ENCODE measurements around the gene ANXA1.
A peak's percentile ranks its signal among the peaks of the same experiment; 100 is the strongest.

Gene ANXA1, protein sequence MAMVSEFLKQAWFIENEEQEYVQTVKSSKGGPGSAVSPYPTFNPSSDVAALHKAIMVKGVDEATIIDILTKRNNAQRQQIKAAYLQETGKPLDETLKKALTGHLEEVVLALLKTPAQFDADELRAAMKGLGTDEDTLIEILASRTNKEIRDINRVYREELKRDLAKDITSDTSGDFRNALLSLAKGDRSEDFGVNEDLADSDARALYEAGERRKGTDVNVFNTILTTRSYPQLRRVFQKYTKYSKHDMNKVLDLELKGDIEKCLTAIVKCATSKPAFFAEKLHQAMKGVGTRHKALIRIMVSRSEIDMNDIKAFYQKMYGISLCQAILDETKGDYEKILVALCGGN

DNA sequence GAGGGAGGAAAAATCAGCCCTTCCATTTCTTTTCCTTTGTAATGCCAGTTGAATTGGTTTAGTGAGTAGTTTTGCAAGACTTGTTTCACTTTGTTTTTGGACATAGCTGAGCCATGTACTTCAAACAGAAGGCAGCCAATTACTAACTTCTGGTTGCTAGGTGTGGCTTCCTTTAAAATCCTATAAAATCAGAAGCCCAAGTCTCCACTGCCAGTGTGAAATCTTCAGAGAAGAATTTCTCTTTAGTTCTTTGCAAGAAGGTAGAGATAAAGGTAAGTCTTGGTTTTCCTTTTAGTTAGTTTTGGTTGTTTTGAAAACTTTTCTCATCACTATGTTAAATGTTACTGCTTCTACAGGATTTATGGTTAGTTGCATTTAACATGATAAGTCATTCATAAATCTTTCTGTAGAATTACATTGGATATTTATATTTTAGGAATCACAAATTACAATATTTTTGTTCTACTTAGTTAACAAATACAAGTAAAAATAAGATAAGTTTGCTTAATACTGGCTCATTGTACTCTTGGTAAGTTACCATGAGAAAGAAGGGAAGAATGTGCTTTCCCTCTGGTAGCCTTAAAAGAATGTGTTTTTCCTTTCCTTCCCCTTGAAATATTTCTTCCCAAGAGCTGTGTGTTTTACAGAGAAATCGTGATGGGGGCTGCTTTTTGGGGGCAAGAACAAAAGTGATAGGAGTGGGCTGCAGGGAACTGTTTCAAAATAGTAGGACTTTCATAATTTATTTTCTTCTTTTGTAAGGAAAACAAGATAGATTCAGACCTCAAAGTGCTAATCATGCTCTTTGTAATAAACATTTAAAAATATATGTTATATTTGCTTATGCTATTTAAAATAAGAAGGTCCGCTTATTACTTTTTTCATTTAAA lies at the start of gene ANXA1:
Gene ANXA1 (plus strand): TSS at position 213 of the 890 bp plus-strand sequence. CDS start 6,671 bp downstream, outside the sequence.
- DNase-seq (ENCODE audit: low read depth in 2 of 2) = no peak

DNA sequence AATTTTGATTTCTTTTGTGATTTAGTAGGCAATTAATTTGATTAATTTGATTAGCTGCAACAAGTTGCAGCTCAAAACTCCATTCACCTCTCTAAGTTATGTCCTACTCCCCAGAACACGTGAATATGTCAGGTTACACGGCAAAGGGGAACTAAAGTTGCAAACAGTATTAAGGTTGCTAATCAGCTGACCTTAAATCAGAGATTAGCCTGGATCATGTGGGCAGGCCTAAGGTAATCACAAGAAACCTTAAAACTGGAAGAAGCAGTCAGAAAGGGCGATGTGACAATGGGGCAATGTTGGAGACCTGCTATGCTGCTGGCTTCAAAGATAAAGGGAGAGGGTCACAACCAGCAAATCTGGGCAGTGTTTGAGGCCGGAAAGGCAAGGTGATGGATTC lies 47.3 kb upstream of the ANXA1 start:
- DNase-seq (ENCODE audit: low read depth in 2 of 2) = no peak

DNA sequence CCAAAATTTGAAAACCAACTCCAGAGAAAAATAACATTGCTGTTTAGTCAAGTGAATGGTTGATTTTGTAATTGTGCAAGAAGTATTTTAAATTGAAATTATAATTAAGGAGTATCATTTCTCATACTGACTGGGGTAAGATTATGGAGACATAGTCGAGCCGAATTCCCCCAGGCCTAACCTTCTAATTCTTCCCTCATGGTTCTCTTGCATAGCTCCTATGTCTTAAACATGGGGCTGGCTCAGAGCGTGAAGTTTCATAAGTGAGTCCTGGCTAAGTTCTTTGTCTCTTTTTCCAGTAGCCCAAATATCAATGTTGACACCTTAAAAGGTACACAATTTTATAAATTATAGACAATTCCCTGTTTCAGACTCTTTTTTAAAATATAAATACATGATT lies 46.7 kb upstream of the ANXA1 start:
- no peak for DNase-seq (ENCODE audit: low read depth in 2 of 2)

DNA sequence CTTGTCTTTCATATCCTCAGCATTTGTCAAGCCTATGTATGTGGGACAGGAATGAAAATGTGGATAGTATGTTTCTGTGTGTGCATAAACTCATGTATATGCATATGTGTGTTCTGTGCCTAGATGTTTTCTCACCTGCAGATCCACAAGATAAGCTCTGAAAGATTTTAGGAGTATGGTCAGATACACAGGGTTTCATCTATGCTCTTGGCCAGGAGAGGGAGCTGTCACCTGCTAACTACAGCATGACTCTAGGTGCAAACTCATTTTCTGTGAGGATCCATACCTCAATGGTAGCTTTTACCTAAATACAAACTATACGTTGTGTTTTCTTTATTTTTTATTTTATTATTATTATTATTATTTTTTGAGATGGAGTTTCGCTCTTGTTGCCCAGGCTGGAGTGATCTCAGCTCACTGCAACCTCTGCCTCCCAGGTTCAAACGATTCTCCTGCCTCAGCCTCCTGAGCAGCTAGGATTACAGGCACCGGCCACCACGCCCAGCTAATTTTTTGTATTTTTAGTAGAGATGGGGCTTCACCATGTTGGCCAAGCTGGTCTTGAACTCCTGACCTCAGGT lies 44.1 kb upstream of the ANXA1 start:
- peak; percentile 20 to 57 for DNase-seq (ENCODE audit: low read depth in 2 of 2)

DNA sequence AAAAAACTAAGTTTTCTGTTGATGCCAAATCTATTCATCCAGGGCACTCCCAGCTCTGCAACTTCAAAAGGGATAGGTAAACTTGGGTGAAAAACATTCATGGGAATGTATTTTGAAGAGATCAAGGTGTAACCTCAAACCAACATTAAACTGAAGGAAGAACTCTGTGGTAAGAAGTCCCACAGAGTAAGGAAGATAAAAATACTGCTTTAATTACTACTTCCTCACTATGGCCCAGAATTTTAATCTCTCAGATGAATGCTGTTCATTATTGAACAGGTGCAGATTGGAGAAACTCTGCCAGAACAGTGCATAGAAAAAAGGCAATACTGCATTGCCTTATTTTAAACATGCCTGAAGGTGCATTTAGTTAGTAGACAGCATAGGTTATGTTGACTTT lies 37.6 kb upstream of the ANXA1 start:
- no peak for DNase-seq (ENCODE audit: low read depth in 2 of 2)

DNA sequence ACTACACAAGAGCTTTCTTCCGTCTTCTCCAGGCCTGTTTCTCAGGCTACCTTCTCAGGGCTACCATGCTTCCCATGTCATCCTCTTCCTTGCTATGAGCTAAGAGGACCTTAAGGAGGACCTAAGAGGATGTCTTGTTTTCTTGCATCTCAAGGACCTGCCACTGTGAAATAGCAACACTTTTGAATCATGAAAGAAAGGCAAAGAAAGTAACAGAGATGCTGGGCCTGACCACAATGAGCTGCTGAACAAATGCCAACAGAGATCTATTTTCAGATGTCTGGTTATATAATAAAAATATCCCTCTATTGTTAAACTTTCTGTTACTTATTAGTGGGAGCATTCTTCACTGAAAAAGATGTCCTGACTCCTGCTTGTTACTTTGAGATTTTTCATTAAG lies 36.7 kb upstream of the ANXA1 start:
- DNase-seq (ENCODE audit: low read depth in 2 of 2) = no peak

DNA sequence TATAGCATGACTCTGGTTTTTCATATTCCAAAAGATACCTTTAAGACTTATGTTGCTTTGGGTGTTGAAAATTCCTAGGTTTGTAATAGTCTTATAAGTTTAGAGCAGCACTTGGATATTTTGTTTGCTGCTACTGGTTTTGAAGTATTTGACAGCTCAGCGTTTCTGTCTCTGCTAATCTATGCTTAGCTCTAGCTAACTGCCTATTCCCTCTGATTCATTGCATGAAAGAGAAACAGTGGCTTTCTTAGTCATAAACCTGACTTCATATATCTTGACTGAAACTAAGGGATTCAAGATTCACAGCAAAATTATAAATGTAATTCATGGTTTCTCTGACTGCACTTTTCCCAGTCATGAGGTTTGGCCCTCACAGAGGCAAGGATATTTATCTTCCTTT lies 35.6 kb upstream of the ANXA1 start:
- DNase-seq (ENCODE audit: low read depth in 2 of 2) = no peak

DNA sequence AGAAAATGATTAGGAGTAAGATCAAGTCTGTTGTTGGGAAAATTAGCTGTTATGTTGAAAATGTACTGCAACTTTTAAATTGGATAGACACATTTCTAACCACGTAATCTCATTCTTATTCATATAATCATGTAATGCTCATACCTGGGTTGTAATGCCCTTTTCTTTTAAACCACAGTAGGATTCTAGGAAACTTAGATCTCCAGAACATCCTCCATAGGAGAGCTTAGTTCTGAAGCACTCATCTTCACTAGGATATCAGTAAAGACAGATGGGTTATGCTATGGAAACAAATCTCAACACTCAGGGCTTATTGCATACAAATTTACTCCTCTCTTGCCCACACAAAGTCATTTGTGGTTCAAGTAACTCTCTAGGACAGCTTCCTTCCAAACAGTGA lies 34.8 kb upstream of the ANXA1 start:
- DNase-seq (ENCODE audit: low read depth in 2 of 2) = no peak

DNA sequence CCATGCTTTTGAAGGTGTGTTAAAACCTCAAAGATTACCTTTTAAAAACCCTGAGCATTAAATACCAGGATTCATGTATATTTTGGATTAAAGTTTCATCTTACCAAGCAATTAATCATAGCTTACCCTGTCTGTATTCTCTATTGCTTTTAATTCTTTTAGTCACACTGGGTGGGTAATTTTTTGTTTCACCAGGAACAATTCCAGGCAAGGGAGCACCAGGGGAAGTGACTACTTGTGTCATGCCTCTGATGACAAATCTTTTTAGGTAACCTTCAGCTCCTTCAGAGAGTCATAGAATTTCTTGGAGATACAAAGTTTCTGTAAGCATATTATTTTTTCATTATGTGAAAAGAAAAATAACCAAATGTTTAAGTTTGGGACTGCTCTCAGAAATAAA lies 33.4 kb upstream of the ANXA1 start:
- DNase-seq (ENCODE audit: low read depth in 2 of 2) = no peak

DNA sequence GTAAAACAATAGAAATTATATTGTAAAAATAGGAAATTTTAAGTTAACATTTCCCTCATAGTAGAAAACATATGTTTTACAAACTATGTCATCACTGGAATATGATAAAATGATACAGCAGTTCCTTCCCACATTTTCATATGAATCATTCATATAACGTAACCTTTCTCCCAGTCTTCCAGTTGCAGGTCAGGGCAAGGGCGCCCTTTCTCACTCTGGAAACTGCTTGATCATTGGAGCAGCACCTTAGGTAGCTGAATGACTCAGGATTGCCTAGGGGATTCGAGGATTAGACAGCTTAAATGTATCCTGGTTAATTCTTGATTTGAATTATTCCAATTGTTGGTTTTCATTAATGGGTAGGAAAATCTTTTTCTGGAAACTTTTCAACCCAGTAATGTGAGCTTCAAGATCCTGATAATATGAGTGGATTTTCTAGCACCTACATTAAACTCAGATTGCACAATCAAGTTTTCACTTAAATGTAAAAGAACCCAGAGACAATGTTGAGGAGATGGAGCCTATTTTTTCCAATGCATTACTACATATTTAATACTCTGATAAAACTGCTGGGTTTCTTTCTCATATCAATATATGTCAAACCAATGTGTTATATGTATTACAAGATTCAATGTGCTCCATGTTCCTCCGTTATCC lies 32.6 kb upstream of the ANXA1 start:
- no peak for DNase-seq (ENCODE audit: low read depth in 2 of 2)

DNA sequence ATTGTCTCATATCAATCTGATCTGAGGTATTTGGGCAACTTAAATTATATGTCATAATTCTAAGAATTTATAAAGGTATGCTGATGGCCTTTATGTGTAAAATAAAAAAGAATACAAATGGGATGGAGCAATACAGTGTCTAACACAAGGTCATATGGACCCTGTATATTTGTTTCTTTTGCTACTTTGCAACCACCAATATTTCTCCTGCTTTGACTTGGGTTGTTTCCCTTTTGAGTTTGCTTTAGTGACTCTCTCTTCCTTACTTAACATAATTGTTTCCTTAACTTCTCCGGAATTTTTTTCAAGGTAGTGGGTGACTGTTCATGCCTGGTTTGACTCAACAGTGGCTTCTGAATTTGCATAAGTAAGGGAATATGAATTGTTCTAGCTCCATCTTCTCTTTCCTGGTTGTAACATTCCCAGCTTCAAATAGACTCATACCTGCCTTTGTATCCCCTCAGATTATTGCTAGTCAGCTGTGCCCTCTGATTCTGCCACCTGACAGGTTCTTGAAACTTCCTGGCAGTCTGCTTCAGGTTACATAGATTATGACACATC lies 30.2 kb upstream of the ANXA1 start:
- DNase-seq (ENCODE audit: low read depth in 2 of 2) = no peak

DNA sequence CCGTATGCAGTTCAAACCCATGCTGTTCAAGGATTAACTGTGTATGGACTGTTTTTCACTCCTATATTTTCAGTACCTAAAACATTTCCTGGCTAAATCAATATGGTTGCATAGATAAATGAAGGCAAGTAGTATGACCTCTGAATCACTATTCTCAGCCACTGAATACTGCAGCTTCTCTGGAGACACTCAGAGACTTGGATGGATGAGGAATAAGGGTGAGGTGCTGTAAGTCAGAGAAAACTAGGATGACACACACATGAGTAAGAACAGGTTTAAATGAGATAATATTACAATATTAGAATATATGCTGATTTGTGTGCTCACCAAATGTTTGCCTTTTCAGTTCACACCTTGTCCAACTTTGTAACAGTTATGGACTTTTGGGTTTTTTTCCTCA lies 26.0 kb upstream of the ANXA1 start:
- DNase-seq (ENCODE audit: low read depth in 2 of 2) = no peak

DNA sequence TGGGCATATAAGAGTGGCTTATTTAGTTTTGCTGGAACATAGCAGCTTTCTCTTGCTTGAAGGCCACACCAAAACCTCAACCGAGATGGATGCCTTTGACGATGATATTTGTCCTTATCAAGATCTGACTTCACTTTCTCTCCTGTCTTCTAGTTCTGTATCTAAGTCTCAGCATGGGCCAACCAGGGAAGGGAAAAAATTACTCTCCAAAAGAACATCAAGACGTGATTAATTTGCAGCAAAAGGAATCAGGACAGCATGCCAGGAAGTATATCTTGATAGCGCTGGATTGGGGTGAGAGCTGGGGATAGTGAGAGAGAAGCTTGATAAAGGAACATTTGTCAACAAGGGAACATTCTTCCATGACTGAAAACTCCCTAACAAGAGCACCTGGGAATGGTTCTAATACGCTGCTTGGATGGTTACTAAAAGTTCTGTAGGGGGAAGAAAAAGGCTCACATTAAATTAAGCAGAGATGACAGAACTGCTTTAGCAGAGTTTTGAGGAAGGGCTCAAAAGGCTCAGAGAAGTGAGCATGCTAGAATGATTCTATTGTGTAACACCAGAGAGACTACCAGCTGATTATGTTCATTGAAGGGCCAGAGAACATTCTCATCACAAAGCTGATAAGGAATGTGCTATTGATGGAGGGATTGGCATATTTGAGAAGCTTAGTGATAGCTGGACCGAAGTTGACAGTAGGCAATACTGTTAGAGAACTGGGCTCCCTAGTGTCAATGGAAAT lies 21.6 kb upstream of the ANXA1 start:
- DNase-seq (ENCODE audit: low read depth in 2 of 2) = no peak

DNA sequence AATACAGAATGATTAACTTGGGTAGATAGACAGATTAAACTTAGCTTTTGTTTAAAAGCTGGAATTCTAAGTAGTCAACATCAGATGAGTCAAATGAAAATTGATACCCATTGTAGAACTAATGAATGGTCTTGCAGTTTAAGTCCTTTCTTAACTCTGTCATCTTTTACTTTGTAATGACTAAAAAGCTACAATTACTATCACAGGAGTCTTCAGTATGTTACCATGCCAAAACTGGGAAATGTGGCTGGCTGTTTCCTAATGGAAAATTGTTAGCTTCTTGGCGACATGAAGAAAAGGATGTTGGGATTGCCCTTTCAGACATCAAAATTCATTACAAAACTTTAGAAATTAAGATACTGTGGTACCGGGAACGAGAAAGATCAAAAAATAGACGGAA lies 20.2 kb upstream of the ANXA1 start:
- DNase-seq (ENCODE audit: low read depth in 2 of 2) = no peak

DNA sequence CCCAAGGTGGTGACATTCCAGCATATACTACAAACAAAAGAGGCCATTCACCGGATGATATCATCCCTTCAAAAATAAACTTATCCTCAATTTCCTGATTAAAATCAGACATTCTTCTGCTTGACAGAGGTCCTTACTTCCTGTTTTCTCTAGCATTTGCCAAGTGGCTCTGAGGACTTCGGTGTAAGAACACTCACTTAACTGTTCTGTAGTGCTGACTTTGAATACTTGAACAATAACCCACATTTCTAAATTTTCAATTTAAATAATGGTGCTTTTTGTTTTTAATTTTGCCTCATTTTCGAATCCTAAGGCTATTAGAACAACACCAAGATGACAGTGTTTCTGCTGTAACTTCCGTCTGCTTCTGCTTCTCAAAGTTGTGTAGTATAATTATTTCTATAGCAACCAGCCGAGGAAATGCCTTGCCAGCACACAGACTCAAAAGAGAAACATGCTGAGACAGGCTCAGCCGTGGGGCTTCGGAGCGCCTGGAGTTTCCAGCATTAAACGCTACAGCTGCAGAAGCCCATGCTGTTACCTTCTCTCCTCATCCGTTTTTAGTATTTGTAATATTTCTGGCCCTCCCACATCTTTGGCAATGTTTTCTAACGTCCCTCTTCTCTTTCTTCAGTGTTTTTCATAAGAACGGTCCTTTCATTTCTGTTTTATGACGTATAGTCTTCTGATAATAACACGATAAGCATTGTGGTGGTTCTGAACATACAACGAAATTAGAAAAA lies 19.5 kb upstream of the ANXA1 start:
- peak; percentile 51 to 53 for DNase-seq (ENCODE audit: low read depth in 2 of 2)

DNA sequence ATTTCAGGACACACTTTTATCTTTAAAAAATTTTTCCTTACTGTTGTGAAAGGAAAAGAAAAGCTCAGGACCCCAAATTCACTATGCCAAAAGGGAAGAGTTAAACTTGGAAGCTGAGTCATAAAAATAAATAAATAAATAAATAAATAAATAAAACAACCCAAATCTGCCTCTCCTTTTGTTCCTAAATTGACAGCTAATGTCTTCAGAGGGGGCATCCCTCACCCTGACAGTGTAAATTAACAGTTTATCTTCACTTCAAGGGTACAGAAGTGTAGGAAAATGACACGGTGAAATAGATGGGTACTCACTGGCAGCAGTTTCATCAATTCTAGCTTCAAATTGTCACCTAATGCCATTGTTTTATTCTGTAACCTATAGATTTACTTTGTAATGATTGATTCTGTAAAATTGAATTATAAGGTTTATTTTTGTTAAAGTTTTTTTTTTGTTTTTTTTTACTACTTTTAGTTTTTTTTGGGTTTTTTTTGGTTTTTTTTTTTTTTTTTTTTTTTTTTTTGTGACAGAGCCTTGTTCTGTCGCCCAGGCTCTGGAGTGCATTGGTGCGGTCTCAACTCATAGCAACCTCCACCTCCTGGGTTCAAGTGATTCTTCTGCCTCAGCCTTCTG lies 18.5 kb upstream of the ANXA1 start:
- DNase-seq (ENCODE audit: low read depth in 2 of 2) = no peak

DNA sequence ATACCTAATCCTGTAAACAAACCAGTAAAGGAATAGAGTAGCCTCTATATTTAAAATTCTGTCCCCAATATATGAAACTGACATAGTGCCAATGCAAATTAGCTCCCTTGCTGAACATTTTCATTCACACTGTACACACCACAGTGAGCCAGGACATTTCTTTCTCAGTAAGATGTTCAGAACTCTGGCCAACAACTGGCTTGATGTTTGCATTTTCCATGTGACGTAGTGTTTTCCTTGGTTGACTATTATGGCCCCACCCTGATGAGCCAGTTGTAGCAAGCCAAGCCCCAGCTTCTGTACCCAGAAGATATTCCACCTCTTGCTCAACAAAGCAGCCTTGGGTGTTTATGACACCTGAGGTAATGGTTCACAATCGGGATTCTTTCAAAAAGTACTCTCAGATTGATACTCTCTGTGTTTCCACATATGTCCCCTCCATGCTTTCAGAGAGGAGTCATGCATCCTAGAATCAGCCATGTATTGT lies 17.7 kb upstream of the ANXA1 start:
- DNase-seq (ENCODE audit: low read depth in 2 of 2) = no peak

DNA sequence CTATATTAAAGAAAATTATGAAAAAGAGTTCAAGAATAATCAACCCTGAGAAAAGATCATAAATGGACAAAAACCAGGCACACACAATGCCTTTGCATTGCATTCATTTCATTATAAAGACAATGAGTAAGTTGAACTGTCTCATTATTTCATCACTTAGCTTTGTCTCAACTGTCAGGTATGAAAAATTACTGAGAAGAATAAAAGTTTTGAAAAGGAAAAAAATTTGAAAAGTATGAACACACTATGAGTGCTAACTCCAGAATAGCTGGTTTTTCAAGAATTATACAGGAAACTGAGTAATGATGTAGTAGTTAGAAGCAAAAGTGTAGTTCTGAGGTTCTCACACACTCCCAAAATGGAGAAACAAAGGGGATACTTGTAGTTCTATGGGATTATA lies 16.3 kb upstream of the ANXA1 start:
- no peak for DNase-seq (ENCODE audit: low read depth in 2 of 2)

DNA sequence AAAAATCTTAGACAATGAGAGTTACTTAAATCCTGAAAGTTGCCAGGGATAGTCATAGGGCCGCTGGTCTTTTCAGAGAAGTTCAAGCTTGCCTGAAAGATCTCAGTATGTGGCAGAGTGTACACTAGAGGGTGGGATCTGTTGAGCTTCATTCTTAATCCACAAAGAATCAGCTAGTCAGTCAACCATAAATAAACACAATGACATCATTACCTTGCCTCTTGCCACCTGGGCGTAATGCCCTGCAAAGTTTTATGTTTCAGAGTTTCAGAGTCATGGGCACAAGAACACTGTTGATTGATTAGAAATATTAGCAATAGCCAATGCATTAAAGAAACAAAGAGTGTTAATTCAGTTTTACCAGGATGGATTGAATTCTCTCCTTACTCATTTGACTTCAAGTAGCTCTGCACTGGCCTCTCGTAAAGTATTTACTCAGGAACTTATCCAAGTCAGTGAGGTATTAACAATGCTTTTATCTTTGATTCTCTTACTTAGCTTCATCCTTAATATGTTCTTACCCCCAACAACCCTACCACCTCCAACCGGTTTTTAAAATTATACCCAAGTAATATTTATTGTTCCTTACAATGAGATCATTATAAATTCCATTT lies 14.3 kb upstream of the ANXA1 start:
- no peak for DNase-seq (ENCODE audit: low read depth in 2 of 2)
